HepG2 (cell line): ENCODE measurements around the gene CLEC18C. TPM values are rescaled to one million over a fixed set of nuclear protein-coding genes. Genes with fewer than 3 reads are reported as not detected.

Experiments
- ATAC-seq: fragments of 200-7000 bp; cut with Tn5 transposase; 3 replicates; pipeline ENCODE4 v1.9.1; 2020; ENCODE audit warnings: mild to moderate bottlenecking, moderate library complexity
- BruUV-seq: library from RNA; stranded (reverse); fragments of 400-500 nt; replicated peaks from 2 replicates; lab custom pipeline; 2021; lab: Mats Ljungman, UMichigan
- CTCF ChIA-PET: fragments of 300-600 bp; formaldehyde crosslinking; extraction: SDS; loops from one replicate; lab custom pipeline; 2021; ENCODE audit warnings: low total read pairs, inconsistent platforms, low intra/inter-chr PET ratio; lab: Yijun Ruan, JAX
- POLR2A ChIA-PET: fragments of 350-600 bp; sonication (Branson Sonifier 250); formaldehyde crosslinking; loops from one replicate; lab custom pipeline; 2020; ENCODE audit warnings: antibody characterized with exemption, inconsistent platforms; lab: Yijun Ruan, JAX
- DNase-seq: peaks from one replicate; pipeline ENCODE4 v3.0.0-alpha.2; 2015; ENCODE audit warnings: low spot score
- FAIRE-seq: peaks from 3 replicates; lab custom pipeline; 2011; peaks lifted over from hg19 to GRCh38; lab: Jason Lieb, UNC
- H2AFZ ChIP-seq: one replicate; pipeline ENCODE4 v1.6.1; 2011; ENCODE audit warnings: low read length, inconsistent platforms
- H3K27ac ChIP-seq: fragments of 300-600 bp; 3 replicates; pipeline ENCODE4 v1.8.0; 2011; ENCODE audit warnings: mixed run types, mild to moderate bottlenecking, mixed read lengths, low read length, inconsistent platforms; ENCODE audit not compliant: insufficient read depth; ENCODE audit errors: extremely low read length
- H3K27me3 ChIP-seq, 2 experiments: fragments of 200-600 bp in 1 of 2; 2 replicates in 1 of 2; 3 replicates in 1 of 2; pipeline versions ENCODE4 v1.6.0 to v1.8.0; 2011; ENCODE audit warnings: low read length in 2 of 2, mild to moderate bottlenecking in 2 of 2, moderate library complexity in 2 of 2, inconsistent platforms in 1 of 2; ENCODE audit not compliant: insufficient read depth in 2 of 2, control insufficient read depth in 1 of 2
- H3K36me3 ChIP-seq, 2 experiments: fragments of 200-600 bp in 1 of 2; replicated peaks in 1 of 2; 2 replicates in 1 of 2; 3 replicates in 1 of 2; pipeline versions ENCODE4 v1.5.1 to v1.8.0; 2011; ENCODE audit warnings: low read length in 2 of 2, inconsistent platforms in 1 of 2; ENCODE audit not compliant: insufficient read depth in 2 of 2, control insufficient read depth in 1 of 2
- H3K4me1 ChIP-seq: 2 replicates; pipeline ENCODE4 v1.5.1; 2012; ENCODE audit warnings: low read length, inconsistent platforms; ENCODE audit not compliant: insufficient read depth
- H3K4me2 ChIP-seq: 2 replicates; pipeline ENCODE4 v1.6.0; 2011; ENCODE audit warnings: low read depth, low read length, inconsistent platforms
- H3K4me3 ChIP-seq, 3 experiments: fragments of 200-600 bp in 1 of 3; sonication (generic), shearing (Covaris generic) in 1 of 3; replicated peaks in 1 of 3; 2 replicates each; pipeline ENCODE4 v1.5.1; 2011 to 2016; ENCODE audit warnings: low read length in 3 of 3, inconsistent platforms in 2 of 3, low read depth in 2 of 3, mild to moderate bottlenecking in 2 of 3, control low read depth in 1 of 3, mixed read lengths in 1 of 3; ENCODE audit not compliant: insufficient read depth in 1 of 3
- H3K79me2 ChIP-seq: one replicate; pipeline ENCODE4 v1.6.1; 2011; ENCODE audit warnings: low read length, inconsistent platforms; ENCODE audit not compliant: insufficient read depth
- H3K9ac ChIP-seq: 2 replicates; pipeline ENCODE4 v1.6.0; 2011; ENCODE audit warnings: mild to moderate bottlenecking, low read depth, low read length, inconsistent platforms; ENCODE audit not compliant: insufficient read depth
- H3K9me3 ChIP-seq: 2 replicates; pipeline ENCODE4 v1.5.1; 2012; ENCODE audit warnings: mild to moderate bottlenecking, low read length
- H4K20me1 ChIP-seq: 2 replicates; pipeline ENCODE4 v1.6.0; 2011; ENCODE audit warnings: inconsistent platforms, mild to moderate bottlenecking, low read length, moderate library complexity; ENCODE audit not compliant: insufficient read depth
- BATF2 ChIP-seq: sonication (generic); formaldehyde crosslinking; IDR thresholded peaks from 2 replicates; pipeline ENCODE4 v1.8.0; 2022; ENCODE audit warnings: mild to moderate bottlenecking, missing genetic modification reagents, moderate library complexity
- HMGXB4 ChIP-seq, 2 experiments: sonication (generic) in 1 of 2; formaldehyde crosslinking in 1 of 2; IDR thresholded peaks; 2 replicates each; pipeline versions ENCODE4 v1.4.0 to v1.6.1; 2018 to 2020; ENCODE audit warnings: missing genetic modification reagents in 2 of 2, borderline replicate concordance in 1 of 2, low read depth in 1 of 2, mild to moderate bottlenecking in 1 of 2, missing biosample characterization in 1 of 2
- MAFK ChIP-seq, 2 experiments: IDR thresholded peaks in 1 of 2; conservative IDR thresholded peaks in 1 of 2; 2 replicates each; pipeline ENCODE4 v1.6.1; 2011; ENCODE audit warnings: improper control_type of control experiment in 2 of 2, low read length in 2 of 2
- PHF21A ChIP-seq: sonication (generic); formaldehyde crosslinking; IDR thresholded peaks from 2 replicates; pipeline ENCODE4 v1.5.0; 2020; ENCODE audit warnings: mild to moderate bottlenecking, missing genetic modification reagents
- RBM22 ChIP-seq: fragments of 200-400 bp; formaldehyde crosslinking; optimal IDR thresholded peaks from 2 replicates; pipeline ENCODE3; 2017; ENCODE audit warnings: mild to moderate bottlenecking, low read length, moderate library complexity
- RXRB ChIP-seq: IDR thresholded peaks from 2 replicates; pipeline ENCODE4 v1.6.1; 2016; ENCODE audit warnings: borderline replicate concordance, missing genetic modification reagents, missing compliant biosample characterization
- ZBTB8A ChIP-seq: sonication (generic); formaldehyde crosslinking; IDR thresholded peaks from 2 replicates; pipeline ENCODE4 v1.4.0; 2020; ENCODE audit warnings: mild to moderate bottlenecking, low read depth, missing genetic modification reagents, borderline replicate concordance
- ZC3H13 ChIP-seq: sonication (generic); formaldehyde crosslinking; IDR thresholded peaks from 2 replicates; pipeline ENCODE4 v1.8.1; 2023; ENCODE audit warnings: mild to moderate bottlenecking, missing genetic modification reagents, moderate library complexity
- ZNF263 ChIP-seq: sonication (generic); formaldehyde crosslinking; IDR thresholded peaks from 2 replicates; pipeline ENCODE4 v1.4.0; 2020; ENCODE audit warnings: missing genetic modification reagents
- ZNF510 ChIP-seq: sonication (generic); formaldehyde crosslinking; IDR thresholded peaks from 2 replicates; pipeline ENCODE4 v1.4.0; 2020; ENCODE audit warnings: low read depth, mild to moderate bottlenecking, missing genetic modification reagents
- ZNF549 ChIP-seq: sonication (generic); formaldehyde crosslinking; IDR thresholded peaks from 2 replicates; pipeline ENCODE4 v1.5.0; 2020; ENCODE audit warnings: missing genetic modification reagents
- ZNF605 ChIP-seq: sonication (generic); formaldehyde crosslinking; IDR thresholded peaks from 2 replicates; pipeline ENCODE4 v1.8.0; 2022; ENCODE audit warnings: mild to moderate bottlenecking, missing genetic modification reagents
- WGBS: methylation state at CpG from one replicate; pipeline ENCODE4 v1.1.6; 2017; ENCODE audit warnings: low lambda C conversion rate; 5-methylcytosine and 5-hydroxymethylcytosine counted together
- in situ Hi-C: cut with HindIII; loops from 2 replicates; pipeline ENCODE4 v1.10.0; 2017; ENCODE audit warnings: low pct_unique_long_range_greater_than_20kb; ENCODE audit not compliant: extremely low pct_ligation_motif_present
- intact Hi-C: fragments of 100-400 bp; cut with micrococcal nuclease; formaldehyde crosslinking; loops from one replicate; pipeline ENCODE4 v1.10.0; 2022; ENCODE audit not compliant: unreplicated experiment
- polyA plus RNA-seq, 8 experiments: library from polyadenylated mRNA; depleted of rRNA in 3 of 8; stranded (reverse) in 7 of 8; unstranded in 1 of 8; fragments of >200 nt; fragmentation: Illumina TruSeq in 4 of 8; extraction: Trizol in 4 of 8; gene quantifications; 2 replicates each; pipeline versions ENCODE4 v1.2.1 to v1.2.3, GENCODE V29; 2011 to 2016; ENCODE audit warnings: low read depth in 4 of 8, missing spikeins in 1 of 8, mixed read lengths in 1 of 8; ENCODE audit not compliant: insufficient read depth in 1 of 8
- total RNA-seq, 5 experiments: library from RNA; depleted of rRNA; stranded (reverse); fragments of >200 nt; fragmentation: Illumina TruSeq; extraction: Trizol; gene quantifications; 2 replicates each; pipeline ENCODE4 v1.2.3, GENCODE V29; 2016; ENCODE audit warnings: low read depth in 1 of 5
- TF ChIP-seq, protein P1 (sequence below): sonication (generic); formaldehyde crosslinking; IDR thresholded peaks from 2 replicates; pipeline ENCODE4 v1.4.0; 2020; ENCODE audit warnings: missing genetic modification reagents, low read depth, mild to moderate bottlenecking, borderline replicate concordance
- TF ChIP-seq, protein P2 (sequence below): sonication (generic); formaldehyde crosslinking; IDR thresholded peaks from 2 replicates; pipeline ENCODE4 v1.9.0; 2022; ENCODE audit warnings: low read depth, missing genetic modification reagents

CLEC18C gene
- total and polyA plus RNA-seq, 2 of the 13 experiments (the other 11 are each of a cell fraction or from before 2014, with no cell fraction given): 0.15 to 0.29 TPM

DNA sequence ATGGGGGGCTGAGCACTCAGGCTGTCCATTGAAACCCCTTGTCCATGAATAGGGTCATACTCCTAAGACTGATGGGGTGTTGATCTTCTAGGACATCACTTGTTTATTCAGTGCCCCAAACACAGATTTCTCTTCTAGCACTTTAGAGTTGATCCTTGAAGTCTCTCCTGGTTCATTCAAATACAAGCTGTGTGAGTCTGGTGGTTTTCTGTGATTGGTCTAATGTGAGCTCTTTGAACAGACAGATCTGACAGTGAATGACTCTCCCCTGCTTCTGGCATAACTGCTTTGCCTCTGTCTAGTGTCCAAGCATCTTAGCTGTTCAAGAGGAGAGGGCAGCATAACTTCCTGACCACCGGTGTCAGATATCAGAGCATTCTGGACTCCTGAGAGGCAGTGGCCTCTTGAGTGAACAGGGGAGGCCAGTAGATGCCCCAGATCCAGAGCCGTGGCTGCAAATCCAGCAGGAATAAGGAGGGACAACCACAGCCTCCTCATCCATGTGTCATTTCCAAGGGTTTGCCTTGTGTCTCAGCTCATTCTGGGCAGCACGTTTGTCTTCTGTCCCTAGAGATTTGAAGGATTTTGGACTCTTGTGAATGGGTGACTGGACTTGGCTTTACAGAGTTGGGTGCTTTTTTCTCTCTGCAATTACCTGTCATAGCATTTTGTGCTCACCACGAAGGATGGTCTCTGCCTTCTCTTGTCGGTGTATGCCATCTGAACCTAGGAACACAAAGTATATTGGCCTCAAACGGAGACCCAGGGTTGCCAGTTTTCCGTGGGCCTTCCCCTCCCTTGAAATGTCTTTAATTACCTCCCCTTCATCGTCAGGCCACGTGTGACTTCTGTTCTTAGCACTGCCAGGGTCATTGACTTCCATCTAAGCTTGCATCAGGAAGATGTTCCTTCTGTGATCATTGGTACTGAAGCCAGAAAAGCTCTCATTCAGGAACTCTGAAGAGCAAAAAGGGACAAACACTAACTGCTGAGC lies 13.9 kb upstream of the CLEC18C start:
- peaks cover 65% of the 10 kb centered on the region for H3K4me1 ChIP-seq
- peaks cover 15 to 43% of the 10 kb centered on the region in 2 experiments for H3K36me3 ChIP-seq
- ATAC-seq (no peak), DNase-seq (no peak), FAIRE-seq (no peak)
- WGBS: 88% methylated on average over 9 of the region's 9 CpGs
- no peaks in the 10 kb centered on the region for H3K9me3 ChIP-seq
- ChIA-PET POLR2A (interaction anchor here (1.0 kb wide), 1 partner anchor 93 kb away, joined by 3 read pairs; the partner anchor contains the start of gene EXOSC6), CTCF (no interaction called here)
- no peak overlapping the region for H3K4me3 ChIP-seq
- no peak overlapping the region for H3K4me2 ChIP-seq
- no peaks in the 10 kb centered on the region for H3K27me3 ChIP-seq
- H3K9ac ChIP-seq: no peak overlapping the region
- no peaks in the 10 kb centered on the region for H4K20me1 ChIP-seq
- in situ Hi-C loops: loop anchor here (10.0 kb wide), 1 partner anchor 95 kb away; the partner anchor contains the start of gene EXOSC6
- intact Hi-C loops: loop anchor here (10.0 kb wide), 1 partner anchor 95 kb away; no protein-coding TSS in a partner anchor
- no peaks in the 10 kb centered on the region for H3K79me2 ChIP-seq
- no peak overlapping the region for H2AFZ ChIP-seq
- no TSS peak for BruUV-seq
- H3K27ac ChIP-seq: peak overlapping the region; percentile 91
- TF ChIP-seq, protein P1, sequence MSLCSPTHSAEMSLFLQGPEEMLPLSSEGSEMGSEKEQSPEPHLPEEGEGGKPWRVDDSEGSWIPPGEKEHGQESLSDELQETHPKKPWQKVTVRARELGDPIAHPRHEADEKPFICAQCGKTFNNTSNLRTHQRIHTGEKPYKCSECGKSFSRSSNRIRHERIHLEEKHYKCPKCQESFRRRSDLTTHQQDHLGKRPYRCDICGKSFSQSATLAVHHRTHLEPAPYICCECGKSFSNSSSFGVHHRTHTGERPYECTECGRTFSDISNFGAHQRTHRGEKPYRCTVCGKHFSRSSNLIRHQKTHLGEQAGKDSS (CRISPR knock-in tag): 0 out of 2 replicates have a peak, but pooled peaks have one; percentile 48
- TF ChIP-seq ZNF605 (CRISPR knock-in tag) (peak; percentile 59; the same call in 1 of the 2 replicates), PHF21A (CRISPR knock-in tag) (no peak), MAFK (conservative IDR thresholded peaks at IDR 0.05 in 1 of 2, IDR thresholded peaks at IDR 0.05 in 1 of 2; ENCODE audit: low read length in 2 of 2) (peak in 1 of 2 experiments; percentile 31; a peak in 1 of 4 replicates), BATF2 (no peak), HMGXB4 (CRISPR knock-in tag; IDR thresholded peaks at IDR 0.05; ENCODE audit: borderline replicate concordance in 1 of 2, low read depth in 1 of 2) (peak in 1 of 2 experiments; percentile 25; a peak in 1 of 4 replicates), ZNF263 (CRISPR knock-in tag) (no peak), ZNF510 (CRISPR knock-in tag) (0 out of 2 replicates have a peak, but pooled peaks have one; percentile 43), ZC3H13 (CRISPR knock-in tag) (0 out of 2 replicates have a peak, but pooled peaks have one; percentile 50), ZBTB8A (no peak), RBM22 (peak; percentile 33), RXRB (CRISPR knock-in tag) (no peak), ZNF549 (CRISPR knock-in tag) (no peak)
- TF ChIP-seq, protein P2, sequence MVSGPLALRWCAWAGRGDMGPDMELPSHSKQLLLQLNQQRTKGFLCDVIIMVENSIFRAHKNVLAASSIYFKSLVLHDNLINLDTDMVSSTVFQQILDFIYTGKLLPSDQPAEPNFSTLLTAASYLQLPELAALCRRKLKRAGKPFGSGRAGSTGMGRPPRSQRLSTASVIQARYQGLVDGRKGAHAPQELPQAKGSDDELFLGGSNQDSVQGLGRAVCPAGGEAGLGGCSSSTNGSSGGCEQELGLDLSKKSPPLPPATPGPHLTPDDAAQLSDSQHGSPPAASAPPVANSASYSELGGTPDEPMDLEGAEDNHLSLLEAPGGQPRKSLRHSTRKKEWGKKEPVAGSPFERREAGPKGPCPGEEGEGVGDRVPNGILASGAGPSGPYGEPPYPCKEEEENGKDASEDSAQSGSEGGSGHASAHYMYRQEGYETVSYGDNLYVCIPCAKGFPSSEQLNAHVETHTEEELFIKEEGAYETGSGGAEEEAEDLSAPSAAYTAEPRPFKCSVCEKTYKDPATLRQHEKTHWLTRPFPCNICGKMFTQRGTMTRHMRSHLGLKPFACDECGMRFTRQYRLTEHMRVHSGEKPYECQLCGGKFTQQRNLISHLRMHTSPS (CRISPR knock-in tag): no peak
